Measurements from ENCODE around the gene EXT2.

Gene EXT2

GRCh38 chr11:44270403-44271273 lies 175.2 kb downstream of the EXT2 start:
- no peak for DNase-seq

GRCh38 chr11:44271286-44271685 lies 175.8 kb downstream of the EXT2 start:
- DNase-seq: no peak

GRCh38 chr11:44274404-44274803 lies 178.9 kb downstream of the EXT2 start:
- DNase-seq: no peak

GRCh38 chr11:44275241-44275640 lies 179.8 kb downstream of the EXT2 start:
- no peak for DNase-seq

- no peak for DNase-seq
These were observed 180.6 kb downstream of the EXT2 start for GRCh38 chr11:44275961-44276550.

- DNase-seq: no peak
These were observed 182.0 kb downstream of the EXT2 start for GRCh38 chr11:44277196-44278090.

- no peak for DNase-seq
These were observed 184.0 kb downstream of the EXT2 start for GRCh38 chr11:44279483-44279882.

GRCh38 chr11:44280257-44280656 lies 184.8 kb downstream of the EXT2 start:
- DNase-seq: no peak

GRCh38 chr11:44281151-44281550 lies 185.7 kb downstream of the EXT2 start:
- no peak for DNase-seq

GRCh38 chr11:44282620-44283019 lies 187.1 kb downstream of the EXT2 start:
- DNase-seq: no peak

GRCh38 chr11:44285756-44286155 lies 190.3 kb downstream of the EXT2 start:
- no peak for DNase-seq

- DNase-seq: peak; percentile 49
These were observed 190.9 kb downstream of the EXT2 start for GRCh38 chr11:44286268-44286880.

GRCh38 chr11:44286911-44287310 lies 191.4 kb downstream of the EXT2 start:
- DNase-seq: no peak

- no peak for DNase-seq
These were observed 192.7 kb downstream of the EXT2 start for GRCh38 chr11:44288133-44288526.

- DNase-seq: no peak
These were observed 194.7 kb downstream of the EXT2 start for GRCh38 chr11:44290208-44290607.
